K562 (cell line): ENCODE data around the gene PTAFR. TPM values are rescaled to one million over a fixed set of nuclear protein-coding genes. Genes with fewer than 3 reads are reported as not detected.

Experiments
- ATAC-seq: fragments of 200-7000 bp; cut with Tn5 transposase; 3 replicates; pipeline ENCODE4 v1.9.1; 2020; ENCODE audit warnings: moderate library complexity
- BruUV-seq: library from RNA; stranded (reverse); fragments of 400-500 nt; replicated peaks from 2 replicates; lab custom pipeline; 2021; lab: Mats Ljungman, UMichigan
- CTCF ChIA-PET: fragments of 300-600 bp; formaldehyde crosslinking; extraction: SDS; loops from one replicate; lab custom pipeline; 2021; ENCODE audit warnings: low intra/inter-chr PET ratio; lab: Yijun Ruan, JAX
- POLR2A ChIA-PET: fragments of 300-600, 350-650 bp; sonication (Branson Sonifier 250); formaldehyde crosslinking; extraction: SDS; loops from one replicate; lab custom pipeline; 2021; ENCODE audit warnings: antibody characterized with exemption, inconsistent platforms; lab: Yijun Ruan, JAX
- DNase-seq, 4 experiments: peaks; one replicate each; pipeline versions ENCODE4 v3.0.0 to v3.0.0-alpha.2; 2011 to 2018; ENCODE audit warnings: low spot score in 3 of 4, mixed read lengths in 3 of 4; ENCODE audit errors: extremely low read depth in 1 of 4
- FAIRE-seq: peaks from 2 replicates; lab custom pipeline; 2011; peaks lifted over from hg19 to GRCh38; lab: Jason Lieb, UNC
- H2AFZ ChIP-seq: 2 replicates; pipeline ENCODE4 v1.6.0; 2011; ENCODE audit warnings: low read depth, low read length, control low read depth, inconsistent platforms
- H3K27ac ChIP-seq: fragments of 200-600 bp; 3 replicates; pipeline ENCODE4 v1.8.0; 2011; ENCODE audit warnings: low read depth, mild to moderate bottlenecking, control low read depth, inconsistent platforms, low read length, moderate library complexity, mixed read lengths; ENCODE audit errors: extremely low read depth
- H3K27me3 ChIP-seq, 2 experiments: fragments of 300-600 bp in 1 of 2; 2 replicates in 1 of 2; 3 replicates in 1 of 2; pipeline versions ENCODE4 v1.6.0 to v1.8.0; 2011; ENCODE audit warnings: inconsistent platforms in 2 of 2, low read length in 2 of 2, mild to moderate bottlenecking in 1 of 2, mixed read lengths in 1 of 2, moderate library complexity in 1 of 2; ENCODE audit not compliant: control insufficient read depth in 2 of 2, insufficient read depth in 2 of 2
- H3K36me3 ChIP-seq: fragments of 300-600 bp; 3 replicates; pipeline ENCODE4 v1.8.0; 2011; ENCODE audit warnings: mild to moderate bottlenecking, low read length, inconsistent platforms; ENCODE audit not compliant: control insufficient read depth, insufficient read depth
- H3K4me1 ChIP-seq, 2 experiments: fragments of 200-600 bp in 1 of 2; replicated peaks in 1 of 2; 2 replicates in 1 of 2; 3 replicates in 1 of 2; pipeline versions ENCODE4 v1.5.1 to v1.8.0; 2011; ENCODE audit warnings: inconsistent platforms in 2 of 2, low read length in 2 of 2, mild to moderate bottlenecking in 1 of 2, mixed read lengths in 1 of 2, moderate library complexity in 1 of 2; ENCODE audit not compliant: control insufficient read depth in 2 of 2, insufficient read depth in 2 of 2
- H3K4me2 ChIP-seq: 2 replicates; pipeline ENCODE4 v1.6.1; 2011; ENCODE audit warnings: low read length, control low read depth, inconsistent platforms, mixed read lengths; ENCODE audit not compliant: insufficient read depth
- H3K4me3 ChIP-seq: fragments of 200-600 bp; sonication (generic), shearing (Covaris generic); 2 replicates; pipeline ENCODE4 v1.5.1; 2016; ENCODE audit warnings: control low read depth, inconsistent platforms
- H3K79me2 ChIP-seq: fragments of 200-600 bp; 3 replicates; pipeline ENCODE4 v1.8.0; 2011; ENCODE audit warnings: low read length, inconsistent platforms; ENCODE audit not compliant: control insufficient read depth, insufficient read depth
- H3K9ac ChIP-seq, 2 experiments: 2 replicates each; pipeline versions ENCODE4 v1.6.0 to v1.6.1; 2011; ENCODE audit warnings: low read depth in 2 of 2, low read length in 2 of 2, control low read depth in 1 of 2, inconsistent platforms in 1 of 2, mild to moderate bottlenecking in 1 of 2, mixed read lengths in 1 of 2; ENCODE audit not compliant: insufficient read depth in 1 of 2
- H3K9me1 ChIP-seq: one replicate; pipeline ENCODE4 v1.6.0; 2011; ENCODE audit warnings: inconsistent platforms, mild to moderate bottlenecking, low read length, moderate library complexity; ENCODE audit not compliant: control insufficient read depth, insufficient read depth
- H3K9me3 ChIP-seq: replicated peaks from 2 replicates; pipeline ENCODE4 v1.5.1; 2011; ENCODE audit warnings: low read depth, low read length, inconsistent platforms; ENCODE audit not compliant: control insufficient read depth, insufficient read depth
- H4K20me1 ChIP-seq: replicated peaks from 2 replicates; pipeline ENCODE4 v1.6.1; 2011; ENCODE audit warnings: low read length, inconsistent platforms, mixed read lengths; ENCODE audit not compliant: control insufficient read depth, insufficient read depth
- FOXK1 ChIP-seq: sonication (generic); formaldehyde crosslinking; IDR thresholded peaks from 2 replicates; pipeline ENCODE4 v1.8.0; 2022; ENCODE audit warnings: missing genetic modification reagents, mild to moderate bottlenecking, borderline replicate concordance
- ZEB2 ChIP-seq: fragments of 450-650 bp; IDR thresholded peaks from 2 replicates; pipeline ENCODE4 v1.6.1; 2016
- WGBS: fragments of 100-300 bp; shearing (Covaris generic); methylation state at CpG from one replicate; pipeline ENCODE4 v1.1.6; 2016; ENCODE audit warnings: low coverage, mixed read lengths; ENCODE audit not compliant: insufficient coverage; ENCODE audit errors: missing lambda C conversion rate; 5-methylcytosine and 5-hydroxymethylcytosine counted together
- in situ Hi-C: fragments of 300-500 bp; cut with MboI; formaldehyde crosslinking; loops from 4 replicates; pipeline ENCODE4 v1.15.0; 2018; ENCODE audit warnings: inconsistent platforms, mixed read lengths
- intact Hi-C: fragments of 100-400 bp; cut with micrococcal nuclease; formaldehyde crosslinking; loops from 2 replicates; pipeline ENCODE4 v1.14.2; 2022
- polyA plus RNA-seq, 8 experiments: library from polyadenylated mRNA; depleted of rRNA in 4 of 8; stranded (reverse) in 5 of 8; unstranded in 3 of 8; fragments of >200 nt; fragmentation: Nextera tagmentation in 2 of 8; fragmentation: Illumina TruSeq in 1 of 8; extraction: Ambion mirVana in 2 of 8; extraction: Trizol in 1 of 8; gene quantifications; 2 replicates each; pipeline versions ENCODE4 v1.2.1 to v1.2.3, GENCODE V29; 2011 to 2014; ENCODE audit warnings: inconsistent platforms in 1 of 8, missing spikeins in 1 of 8
- total RNA-seq, 7 experiments: library from RNA; depleted of rRNA in 6 of 7; stranded (reverse); fragments of >200 nt in 6 of 7; fragmentation: Illumina TruSeq in 2 of 7; extraction: Trizol in 2 of 7; gene quantifications; 2 replicates each; pipeline versions ENCODE4 v1.2.1 to v1.2.3, GENCODE V29; 2011 to 2021; ENCODE audit warnings: low replicate concordance in 1 of 7
- TF ChIP-seq, protein P1 (sequence below), 2 experiments: fragments of 450-650 bp in 1 of 2; sonication (generic) in 1 of 2; formaldehyde crosslinking in 1 of 2; IDR thresholded peaks; 2 replicates each; pipeline versions ENCODE4 v1.7.1 to v1.9.0; 2016 to 2022; ENCODE audit warnings: inconsistent platforms in 1 of 2, mild to moderate bottlenecking in 1 of 2, missing genetic modification reagents in 1 of 2
- TF ChIP-seq, protein P2 (sequence below): sonication (generic); formaldehyde crosslinking; IDR thresholded peaks from 2 replicates; pipeline ENCODE4 v1.8.0; 2023; ENCODE audit warnings: mild to moderate bottlenecking, missing genetic modification reagents
- TF ChIP-seq, protein P3 (sequence below), 2 experiments: fragments of 450-650 bp in 1 of 2; sonication (generic) in 1 of 2; formaldehyde crosslinking in 1 of 2; IDR thresholded peaks in 1 of 2; conservative IDR thresholded peaks in 1 of 2; 2 replicates each; pipeline versions ENCODE4 v1.6.1 to v1.8.1; 2016 to 2023; ENCODE audit warnings: mild to moderate bottlenecking in 2 of 2, moderate library complexity in 2 of 2, inconsistent platforms in 1 of 2, missing genetic modification reagents in 1 of 2

PTAFR gene
- total and polyA plus RNA-seq, 9 of the 15 experiments (the other 6 are each of a cell fraction or from before 2014, with no cell fraction given): 0.15 to 0.55 (median 0.40) TPM; not detected in 1

DNA sequence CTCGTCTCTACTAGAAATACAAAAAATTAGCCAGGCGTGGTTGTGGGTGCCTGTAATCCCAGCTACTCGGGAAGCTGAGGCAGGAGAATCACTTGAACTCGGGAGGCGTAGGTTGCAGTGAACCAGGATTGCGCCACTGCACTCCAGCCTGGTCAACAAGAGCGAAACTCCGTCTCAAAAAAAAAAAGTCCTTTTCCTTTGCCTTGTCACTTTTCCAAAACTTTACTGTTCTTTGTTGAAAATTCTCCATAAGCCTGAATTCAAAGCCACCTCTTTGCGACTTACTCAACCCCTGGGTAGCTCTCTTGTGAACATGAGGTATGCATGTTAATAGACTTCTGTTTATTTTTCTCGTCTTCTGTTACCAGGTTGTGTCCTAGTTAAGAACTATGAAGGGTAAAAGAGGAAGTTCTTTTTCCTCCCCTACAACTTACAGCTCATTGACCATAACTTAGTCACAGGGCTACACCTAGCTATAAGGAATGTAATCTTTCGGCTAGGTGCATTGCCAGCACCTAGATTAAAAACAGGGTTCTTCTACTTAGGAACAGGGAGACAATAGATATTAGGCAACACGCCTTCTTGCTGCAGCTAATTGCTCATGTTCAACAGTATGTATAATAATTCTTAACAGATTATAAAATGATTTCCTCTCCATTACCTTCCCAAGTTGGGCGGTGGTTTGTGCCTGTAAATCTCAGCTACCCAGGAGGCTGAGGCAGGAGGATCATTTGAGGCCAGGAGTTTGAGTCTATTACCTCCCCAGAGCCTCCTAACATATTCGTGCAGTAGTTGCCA is 40.9 kb downstream of the PTAFR start:
- H3K4me2 ChIP-seq: no peak overlapping the region
- TF ChIP-seq, protein P1, sequence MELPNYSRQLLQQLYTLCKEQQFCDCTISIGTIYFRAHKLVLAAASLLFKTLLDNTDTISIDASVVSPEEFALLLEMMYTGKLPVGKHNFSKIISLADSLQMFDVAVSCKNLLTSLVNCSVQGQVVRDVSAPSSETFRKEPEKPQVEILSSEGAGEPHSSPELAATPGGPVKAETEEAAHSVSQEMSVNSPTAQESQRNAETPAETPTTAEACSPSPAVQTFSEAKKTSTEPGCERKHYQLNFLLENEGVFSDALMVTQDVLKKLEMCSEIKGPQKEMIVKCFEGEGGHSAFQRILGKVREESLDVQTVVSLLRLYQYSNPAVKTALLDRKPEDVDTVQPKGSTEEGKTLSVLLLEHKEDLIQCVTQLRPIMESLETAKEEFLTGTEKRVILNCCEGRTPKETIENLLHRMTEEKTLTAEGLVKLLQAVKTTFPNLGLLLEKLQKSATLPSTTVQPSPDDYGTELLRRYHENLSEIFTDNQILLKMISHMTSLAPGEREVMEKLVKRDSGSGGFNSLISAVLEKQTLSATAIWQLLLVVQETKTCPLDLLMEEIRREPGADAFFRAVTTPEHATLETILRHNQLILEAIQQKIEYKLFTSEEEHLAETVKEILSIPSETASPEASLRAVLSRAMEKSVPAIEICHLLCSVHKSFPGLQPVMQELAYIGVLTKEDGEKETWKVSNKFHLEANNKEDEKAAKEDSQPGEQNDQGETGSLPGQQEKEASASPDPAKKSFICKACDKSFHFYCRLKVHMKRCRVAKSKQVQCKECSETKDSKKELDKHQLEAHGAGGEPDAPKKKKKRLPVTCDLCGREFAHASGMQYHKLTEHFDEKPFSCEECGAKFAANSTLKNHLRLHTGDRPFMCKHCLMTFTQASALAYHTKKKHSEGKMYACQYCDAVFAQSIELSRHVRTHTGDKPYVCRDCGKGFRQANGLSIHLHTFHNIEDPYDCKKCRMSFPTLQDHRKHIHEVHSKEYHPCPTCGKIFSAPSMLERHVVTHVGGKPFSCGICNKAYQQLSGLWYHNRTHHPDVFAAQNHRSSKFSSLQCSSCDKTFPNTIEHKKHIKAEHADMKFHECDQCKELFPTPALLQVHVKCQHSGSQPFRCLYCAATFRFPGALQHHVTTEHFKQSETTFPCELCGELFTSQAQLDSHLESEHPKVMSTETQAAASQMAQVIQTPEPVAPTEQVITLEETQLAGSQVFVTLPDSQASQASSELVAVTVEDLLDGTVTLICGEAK (IDR thresholded peaks at IDR 0.05): 0 out of 2 replicates have a peak, but pooled peaks have one; percentile 37
- TF ChIP-seq, protein P1 (CRISPR knock-in tag; IDR thresholded peaks at IDR 0.05): no peak
- TF ChIP-seq ZEB2: no peak; the same call in 1 of the 2 replicates
- TF ChIP-seq, protein P2, sequence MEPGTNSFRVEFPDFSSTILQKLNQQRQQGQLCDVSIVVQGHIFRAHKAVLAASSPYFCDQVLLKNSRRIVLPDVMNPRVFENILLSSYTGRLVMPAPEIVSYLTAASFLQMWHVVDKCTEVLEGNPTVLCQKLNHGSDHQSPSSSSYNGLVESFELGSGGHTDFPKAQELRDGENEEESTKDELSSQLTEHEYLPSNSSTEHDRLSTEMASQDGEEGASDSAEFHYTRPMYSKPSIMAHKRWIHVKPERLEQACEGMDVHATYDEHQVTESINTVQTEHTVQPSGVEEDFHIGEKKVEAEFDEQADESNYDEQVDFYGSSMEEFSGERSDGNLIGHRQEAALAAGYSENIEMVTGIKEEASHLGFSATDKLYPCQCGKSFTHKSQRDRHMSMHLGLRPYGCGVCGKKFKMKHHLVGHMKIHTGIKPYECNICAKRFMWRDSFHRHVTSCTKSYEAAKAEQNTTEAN (CRISPR knock-in tag): 0 out of 2 replicates have a peak, but pooled peaks have one; percentile 55
- TF ChIP-seq, protein P3, sequence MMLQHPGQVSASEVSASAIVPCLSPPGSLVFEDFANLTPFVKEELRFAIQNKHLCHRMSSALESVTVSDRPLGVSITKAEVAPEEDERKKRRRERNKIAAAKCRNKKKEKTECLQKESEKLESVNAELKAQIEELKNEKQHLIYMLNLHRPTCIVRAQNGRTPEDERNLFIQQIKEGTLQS (IDR thresholded peaks at IDR 0.05): no peak
- TF ChIP-seq, protein P3 (CRISPR knock-in tag; conservative IDR thresholded peaks at IDR 0.05): no peak
- TF ChIP-seq FOXK1 (CRISPR knock-in tag): peak; percentile 75

More for the DNA sequence above, 40.9 kb downstream of the PTAFR start:
- no peaks in the 10 kb centered on the region for H4K20me1 ChIP-seq
- intact Hi-C loops: loop anchor here (2.0 kb wide), 1 partner anchor 43 kb away; no protein-coding TSS in a partner anchor
- ChIA-PET POLR2A (interaction anchor here (0.5 to 1.7 kb wide), 8 partner anchors 9 to 985 kb away, joined by 3 to 5 read pairs (median 4); no protein-coding TSS in a partner anchor), CTCF (no interaction called here)
- ATAC-seq (no peak), FAIRE-seq (no peak), DNase-seq (no peak)
- H3K27ac ChIP-seq: no peak overlapping the region
- no TSS peak for BruUV-seq
- 46% methylated on average over 14 of the region's 14 CpGs for WGBS
- no peaks in the 10 kb centered on the region for H3K9me1 ChIP-seq
- peak overlapping the region; percentile 25; the same call in 1 of the 2 replicates for H2AFZ ChIP-seq
- H3K79me2 ChIP-seq: no peaks in the 10 kb centered on the region
- no peaks in the 10 kb centered on the region for H3K9me3 ChIP-seq
- H3K9ac ChIP-seq: no peak overlapping the region
- H3K4me1 ChIP-seq: peaks cover 9 to 14% of the 10 kb centered on the region in 2 experiments; a peak in 3 of 5 replicates
- no peaks in the 10 kb centered on the region for H3K36me3 ChIP-seq
- no peak overlapping the region for H3K4me3 ChIP-seq
- in situ Hi-C loops: no loop called here
- H3K27me3 ChIP-seq: no peaks in the 10 kb centered on the region
